Activated T-cell treated with anti-CD3 and anti-CD28 coated beads, Interleukin-2, amount 50 U/mL, for 1 hour (primary cell): ENCODE data around the gene ARHGEF37.
"Not testable (repeated sequence)": the region's sequence is repeated elsewhere in the genome, so short reads cannot be mapped to it uniquely, and the experiment has no call there.

Source experiments
- DNase-seq: peaks from one replicate; pipeline ENCODE4 v3.0.0-alpha.2; 2020

ARHGEF37 gene

GRCh38 chr5:149632311-149633251, 51.3 kb downstream of the ARHGEF37 start:
- DNase-seq: no peak

GRCh38 chr5:149633476-149634350, 52.4 kb downstream of the ARHGEF37 start:
- no peak for DNase-seq

GRCh38 chr5:149635394-149635793, 54.1 kb downstream of the ARHGEF37 start:
- DNase-seq: no peak

- DNase-seq: no peak
Measured at GRCh38 chr5:149636191-149636860, 55.0 kb downstream of the ARHGEF37 start.

GRCh38 chr5:149636861-149637246, 55.6 kb downstream of the ARHGEF37 start:
- peak; percentile 72 for DNase-seq

- DNase-seq: no peak
Measured at GRCh38 chr5:149638136-149638535, 56.8 kb downstream of the ARHGEF37 start.

GRCh38 chr5:149638546-149639241, 57.4 kb downstream of the ARHGEF37 start:
- no peak for DNase-seq

GRCh38 chr5:149639737-149640136, 58.4 kb downstream of the ARHGEF37 start:
- DNase-seq: no peak

GRCh38 chr5:149640350-149640999, 59.2 kb downstream of the ARHGEF37 start:
- DNase-seq: no peak

- DNase-seq: no peak
Measured at GRCh38 chr5:149641000-149641576, 59.8 kb downstream of the ARHGEF37 start.

- no peak for DNase-seq
Measured at GRCh38 chr5:149641600-149641999, 60.3 kb downstream of the ARHGEF37 start.

GRCh38 chr5:149643781-149644180, 62.5 kb downstream of the ARHGEF37 start:
- DNase-seq: no peak

GRCh38 chr5:149644629-149645028, 63.3 kb downstream of the ARHGEF37 start:
- no peak for DNase-seq

GRCh38 chr5:149645236-149645635, 63.9 kb downstream of the ARHGEF37 start:
- no peak for DNase-seq

- DNase-seq: no peak
Measured at GRCh38 chr5:149645725-149646124, 64.4 kb downstream of the ARHGEF37 start.

GRCh38 chr5:149646564-149646963, 65.3 kb downstream of the ARHGEF37 start:
- DNase-seq: peak; percentile 44

- no peak for DNase-seq
Measured at GRCh38 chr5:149647334-149647733, 66.0 kb downstream of the ARHGEF37 start.

- DNase-seq: not testable (repeated sequence)
Measured at GRCh38 chr5:149648464-149649393, 67.4 kb downstream of the ARHGEF37 start.

- not testable (repeated sequence) for DNase-seq
Measured at GRCh38 chr5:149649730-149650129, 68.4 kb downstream of the ARHGEF37 start.

GRCh38 chr5:149651686-149652085, 70.4 kb downstream of the ARHGEF37 start:
- DNase-seq: no peak
